HL-60 (cell line): ENCODE data around the gene CD48.

ENCODE experiments used
- CTCF ChIP-seq: IDR thresholded peaks from one replicate; pipeline ENCODE4 v1.5.1; 2011; ENCODE audit warnings: low read length, control low read depth, inconsistent platforms; ENCODE audit not compliant: insufficient read depth
- REST ChIP-seq: IDR thresholded peaks from 2 replicates; pipeline ENCODE4 v1.6.1; 2012; ENCODE audit warnings: low read depth; ENCODE audit not compliant: insufficient replicate concordance

GRCh38 chr1:160675641-160676410 is 35.8 kb downstream of the CD48 start:
- peak; percentile 91 for TF ChIP-seq CTCF
- no peak for TF ChIP-seq REST
